Endothelial cell (in vitro differentiated cells): ENCODE measurements around the gene ZMYM2. TPM values are rescaled to one million over a fixed set of nuclear protein-coding genes. Genes with fewer than 3 reads are reported as not detected.

Experiments used
- DNase-seq: peaks from one replicate; pipeline ENCODE4 v3.0.0; 2021; ENCODE audit warnings: low spot score
- H3K27ac Mint-ChIP-seq: one replicate; pipeline ENCODE4 v1.8.0; 2021; ENCODE audit warnings: mixed read lengths, inconsistent platforms; ENCODE audit not compliant: unreplicated experiment
- H3K27me3 Mint-ChIP-seq: one replicate; pipeline ENCODE4 v1.8.0; 2021; ENCODE audit warnings: mild to moderate bottlenecking, moderate library complexity, mixed read lengths, inconsistent platforms; ENCODE audit not compliant: unreplicated experiment
- H3K36me3 Mint-ChIP-seq: one replicate; pipeline ENCODE4 v1.8.0; 2021; ENCODE audit warnings: mild to moderate bottlenecking, low read depth, mixed read lengths, inconsistent platforms; ENCODE audit not compliant: unreplicated experiment
- H3K4me1 Mint-ChIP-seq: one replicate; pipeline ENCODE4 v1.8.0; 2021; ENCODE audit warnings: mild to moderate bottlenecking, mixed read lengths, inconsistent platforms; ENCODE audit not compliant: unreplicated experiment
- H3K4me3 Mint-ChIP-seq: one replicate; pipeline ENCODE4 v1.8.0; 2021; ENCODE audit warnings: mild to moderate bottlenecking, mixed read lengths, inconsistent platforms; ENCODE audit not compliant: unreplicated experiment
- H3K9me3 Mint-ChIP-seq: one replicate; pipeline ENCODE4 v1.8.0; 2021; ENCODE audit warnings: mixed read lengths, inconsistent platforms; ENCODE audit not compliant: unreplicated experiment
- total RNA-seq: library from RNA; stranded (reverse); fragmentation: NEBNext Ultra II Directional; extraction: Animal tissue kit (Norgen Biotek cat#: 25700); gene quantifications from one replicate; pipeline ENCODE4 v1.2.1, GENCODE V29; 2021; ENCODE audit not compliant: unreplicated experiment
- TF ChIP-seq, protein P1 (sequence below): fragments of 200-600 bp; sonication (generic); IDR thresholded peaks from one replicate; pipeline ENCODE4 v1.5.0; 2021; ENCODE audit warnings: antibody characterized with exemption; ENCODE audit not compliant: unreplicated experiment

The ZMYM2 gene
- total RNA-seq, 1 donor from 2014 or later, result 124 TPM

DNA sequence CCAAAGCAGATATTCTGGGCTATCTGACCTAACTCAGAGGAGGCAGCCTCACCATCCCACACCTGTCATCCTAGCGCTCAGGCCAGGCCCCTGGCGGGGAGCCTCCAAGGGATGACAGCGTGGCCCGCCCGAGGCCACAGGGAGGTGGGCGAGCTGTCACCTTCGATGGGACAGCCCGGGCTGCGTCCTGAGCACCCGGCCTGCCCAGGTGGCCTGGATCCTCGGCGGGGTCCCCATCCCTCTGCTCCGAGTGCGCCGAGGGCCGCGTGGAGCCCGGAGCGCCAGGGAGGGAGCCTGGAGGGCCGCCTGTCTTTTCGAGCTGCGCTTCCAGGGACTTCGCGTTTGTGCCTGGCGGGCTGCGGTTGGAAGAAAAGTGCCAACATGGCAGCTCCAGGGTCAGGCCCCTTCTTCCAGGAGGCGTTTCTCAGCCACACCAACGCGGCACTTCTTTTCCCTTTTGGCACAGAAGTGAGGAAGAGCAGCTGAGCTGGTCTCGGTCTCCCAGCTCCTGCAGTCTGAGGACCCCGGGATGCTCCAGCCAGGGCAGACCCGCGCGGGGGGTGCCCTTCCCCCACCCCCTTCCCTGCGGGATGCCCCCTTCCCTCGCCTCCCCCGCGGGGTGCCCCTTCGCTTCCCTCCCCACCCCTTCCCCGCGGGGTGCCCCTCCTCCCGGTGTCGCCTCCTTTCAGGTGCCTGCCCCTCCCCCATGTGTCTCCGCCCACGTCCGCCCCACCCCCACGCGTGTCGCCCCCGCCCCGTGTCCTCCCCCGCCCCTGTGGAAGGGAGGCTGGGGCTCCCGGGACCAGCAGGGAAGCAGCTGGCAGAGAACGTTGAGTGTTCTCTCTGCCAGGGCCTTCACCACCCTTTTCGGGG lies 160.0 kb downstream of the ZMYM2 start:
- peak; percentile 34 for DNase-seq
- peaks cover 2% of the 10 kb centered on the region for H3K27me3 Mint-ChIP-seq
- no peaks in the 10 kb centered on the region for H3K9me3 Mint-ChIP-seq
- no peaks in the 10 kb centered on the region for H3K36me3 Mint-ChIP-seq
- peaks cover 7% of the 10 kb centered on the region for H3K4me1 Mint-ChIP-seq
- TF ChIP-seq, protein P1, sequence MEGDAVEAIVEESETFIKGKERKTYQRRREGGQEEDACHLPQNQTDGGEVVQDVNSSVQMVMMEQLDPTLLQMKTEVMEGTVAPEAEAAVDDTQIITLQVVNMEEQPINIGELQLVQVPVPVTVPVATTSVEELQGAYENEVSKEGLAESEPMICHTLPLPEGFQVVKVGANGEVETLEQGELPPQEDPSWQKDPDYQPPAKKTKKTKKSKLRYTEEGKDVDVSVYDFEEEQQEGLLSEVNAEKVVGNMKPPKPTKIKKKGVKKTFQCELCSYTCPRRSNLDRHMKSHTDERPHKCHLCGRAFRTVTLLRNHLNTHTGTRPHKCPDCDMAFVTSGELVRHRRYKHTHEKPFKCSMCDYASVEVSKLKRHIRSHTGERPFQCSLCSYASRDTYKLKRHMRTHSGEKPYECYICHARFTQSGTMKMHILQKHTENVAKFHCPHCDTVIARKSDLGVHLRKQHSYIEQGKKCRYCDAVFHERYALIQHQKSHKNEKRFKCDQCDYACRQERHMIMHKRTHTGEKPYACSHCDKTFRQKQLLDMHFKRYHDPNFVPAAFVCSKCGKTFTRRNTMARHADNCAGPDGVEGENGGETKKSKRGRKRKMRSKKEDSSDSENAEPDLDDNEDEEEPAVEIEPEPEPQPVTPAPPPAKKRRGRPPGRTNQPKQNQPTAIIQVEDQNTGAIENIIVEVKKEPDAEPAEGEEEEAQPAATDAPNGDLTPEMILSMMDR, result peak; percentile 31
- peak overlapping the region; percentile 59 for H3K4me3 Mint-ChIP-seq
- no peak overlapping the region for H3K27ac Mint-ChIP-seq

DNA sequence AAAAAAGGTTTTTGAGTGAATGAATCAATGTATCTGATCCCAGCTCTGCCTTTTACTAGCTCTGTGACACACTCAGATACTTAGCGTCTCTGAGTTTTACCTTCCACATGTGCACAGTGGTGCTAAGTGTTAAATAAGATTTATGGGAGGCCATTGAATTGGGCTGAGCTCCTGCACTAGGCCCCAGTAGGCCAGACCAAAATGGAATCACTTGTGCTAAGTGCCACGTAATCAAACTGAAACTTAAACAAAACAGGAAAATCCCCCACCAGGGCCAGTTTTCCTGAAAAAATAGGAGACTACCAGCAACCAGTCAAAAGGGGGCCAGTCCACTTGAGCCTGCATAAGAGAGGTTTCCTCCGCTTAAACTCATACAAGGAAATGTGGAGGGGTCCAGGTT lies 161.4 kb downstream of the ZMYM2 start:
- DNase-seq, result no peak
- Mint-ChIP-seq H3K27me3 (peaks cover 2% of the 10 kb centered on the region), H3K36me3 (no peaks in the 10 kb centered on the region), H3K9me3 (no peaks in the 10 kb centered on the region), H3K4me1 (peaks cover 7% of the 10 kb centered on the region), H3K4me3 (peak overlapping the region; percentile 86), H3K27ac (peak overlapping the region; percentile 55)
- TF ChIP-seq, protein P1, result no peak

DNA sequence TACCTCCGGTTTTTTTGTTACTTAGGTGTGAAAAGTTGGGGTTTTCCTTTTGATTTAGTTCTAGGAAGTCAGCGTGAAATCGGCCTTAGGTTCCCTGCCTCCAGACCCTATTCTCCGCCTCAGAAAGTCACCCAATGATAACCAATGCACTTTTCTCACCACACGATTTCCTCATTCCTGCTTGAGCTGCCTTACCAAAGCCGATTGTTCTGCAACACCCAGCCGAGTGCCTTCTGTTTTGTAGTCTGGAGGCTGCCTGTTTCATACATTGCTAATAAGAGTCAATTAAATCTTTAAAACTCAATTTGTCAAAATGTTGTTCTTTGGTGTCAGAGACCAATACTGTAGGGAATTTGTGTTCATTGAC lies 162.6 kb downstream of the ZMYM2 start:
- peaks cover 2% of the 10 kb centered on the region for H3K27me3 Mint-ChIP-seq

DNA sequence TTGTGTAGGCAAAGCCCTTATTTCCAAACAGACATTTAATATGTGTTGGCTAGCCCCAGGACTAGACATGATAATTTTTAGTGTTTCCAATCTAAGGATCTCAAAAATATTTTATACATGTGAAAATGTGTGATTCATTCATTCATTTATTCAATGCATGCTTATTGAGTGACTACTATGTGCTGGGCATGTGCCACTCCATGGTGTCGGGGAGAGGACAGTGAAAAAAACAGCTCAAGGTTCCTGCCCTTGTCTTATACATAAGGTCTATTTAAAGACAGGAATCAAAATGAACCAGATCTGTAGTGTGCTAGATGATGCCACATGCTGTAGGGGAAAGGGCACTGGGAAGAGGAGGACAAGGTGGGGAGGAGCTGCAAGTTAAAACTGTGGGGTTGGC lies 165.8 kb downstream of the ZMYM2 start:
- no peak for DNase-seq
- H3K4me1 Mint-ChIP-seq, result peaks cover 7% of the 10 kb centered on the region
- no peaks in the 10 kb centered on the region for H3K36me3 Mint-ChIP-seq
- H3K4me3 Mint-ChIP-seq, result no peak overlapping the region
- H3K27me3 Mint-ChIP-seq, result peaks cover 2% of the 10 kb centered on the region
- TF ChIP-seq, protein P1, result no peak
- no peak overlapping the region for H3K27ac Mint-ChIP-seq
- H3K9me3 Mint-ChIP-seq, result no peaks in the 10 kb centered on the region

More for the DNA sequence above, 162.6 kb downstream of the ZMYM2 start:
- Mint-ChIP-seq H3K27ac (no peak overlapping the region), H3K4me1 (peaks cover 7% of the 10 kb centered on the region), H3K9me3 (no peaks in the 10 kb centered on the region), H3K36me3 (no peaks in the 10 kb centered on the region), H3K4me3 (peak overlapping the region; percentile 81)
- TF ChIP-seq, protein P1, result no peak
- no peak for DNase-seq

- Mint-ChIP-seq H3K36me3 (no peaks in the 10 kb centered on the region), H3K27ac (no peak overlapping the region), H3K4me3 (no peak overlapping the region), H3K27me3 (no peaks in the 10 kb centered on the region), H3K9me3 (no peaks in the 10 kb centered on the region), H3K4me1 (no peaks in the 10 kb centered on the region)
- TF ChIP-seq, protein P1, result no peak
- no peak for DNase-seq
These were observed 166.7 kb downstream of the ZMYM2 start for GRCh38 chr13:20125129-20125782.
